Thyroid gland (tissue), 4 donors: Measurements from ENCODE around the gene COL28A1. TPM values are rescaled to one million over a fixed set of nuclear protein-coding genes. Genes with fewer than 3 reads are reported as not detected.

Source experiments
- DNase-seq, 2 donors: peaks; one replicate each; pipeline ENCODE4 v3.0.0-alpha.2; 2019
- H3K27ac ChIP-seq, 3 donors: fragments of 200-600 bp; sonication (generic); 1 replicate in 2 of 3; 2 replicates in 1 of 3; pipeline ENCODE4 v1.5.1; 2016 to 2019; ENCODE audit warnings: mild to moderate bottlenecking in 1 of 3, moderate library complexity in 1 of 3
- H3K27me3 ChIP-seq: fragments of 200-600 bp; sonication (generic); one replicate; pipeline ENCODE4 v1.5.1; 2019
- H3K36me3 ChIP-seq, 2 donors: fragments of 200-600 bp; sonication (generic); one replicate each; pipeline ENCODE4 v1.5.1; 2016 to 2019
- H3K4me1 ChIP-seq, 2 donors: fragments of 200-600 bp; sonication (generic); one replicate each; pipeline ENCODE4 v1.5.1; 2017 to 2019
- H3K4me3 ChIP-seq, 3 donors: fragments of 200-600 bp; sonication (generic); replicated peaks in 1 of 3; 1 replicate in 2 of 3; 2 replicates in 1 of 3; pipeline ENCODE4 v1.5.1; 2016; ENCODE audit warnings: mild to moderate bottlenecking in 1 of 3
- H3K9me3 ChIP-seq: fragments of 200-600 bp; sonication (generic); one replicate; pipeline ENCODE4 v1.5.1; 2017
- POLR2A ChIP-seq, 2 donors: fragments of 450-650 bp; IDR thresholded peaks; one replicate each; pipeline ENCODE4 v1.6.1; 2017; ENCODE audit warnings: antibody characterized with exemption in 2 of 2, mild to moderate bottlenecking in 2 of 2, moderate library complexity in 1 of 2
- WGBS, 2 donors: methylation state at CpG; one replicate each; pipeline ENCODE4 v1.1.5; 2017; 5-methylcytosine and 5-hydroxymethylcytosine counted together
- intact Hi-C: fragments of 100-400 bp; cut with DNase I; formaldehyde crosslinking; loops from one replicate; pipeline ENCODE4 v1.15.1; 2023
- total RNA-seq, 4 donors: library from RNA; depleted of rRNA; stranded (reverse); fragments of >200 nt; gene quantifications; one replicate each; pipeline ENCODE4 v1.2.3, GENCODE V29; 2016
- TF ChIP-seq, protein P1 (sequence below), 6 experiments: fragments of 200-600 bp in 3 of 6; fragments of 450-650 bp in 3 of 6; sonication (generic) in 3 of 6; IDR thresholded peaks; one replicate each; pipeline ENCODE4 v1.5.1; 2016 to 2019; ENCODE audit warnings: antibody characterized with exemption in 6 of 6, mild to moderate bottlenecking in 2 of 6, inconsistent platforms in 1 of 6, moderate library complexity in 1 of 6

The COL28A1 gene
- total RNA-seq, 4 donors from 2014 or later = 0.54 to 1.9 (median 0.97) TPM

GRCh38 chr7:7315851-7316250 lies 219.8 kb downstream of the COL28A1 start:
- WGBS, 2 donors = 91 to 94% methylated on average over 3 of the region's 3 CpGs
- TF ChIP-seq, protein P1, sequence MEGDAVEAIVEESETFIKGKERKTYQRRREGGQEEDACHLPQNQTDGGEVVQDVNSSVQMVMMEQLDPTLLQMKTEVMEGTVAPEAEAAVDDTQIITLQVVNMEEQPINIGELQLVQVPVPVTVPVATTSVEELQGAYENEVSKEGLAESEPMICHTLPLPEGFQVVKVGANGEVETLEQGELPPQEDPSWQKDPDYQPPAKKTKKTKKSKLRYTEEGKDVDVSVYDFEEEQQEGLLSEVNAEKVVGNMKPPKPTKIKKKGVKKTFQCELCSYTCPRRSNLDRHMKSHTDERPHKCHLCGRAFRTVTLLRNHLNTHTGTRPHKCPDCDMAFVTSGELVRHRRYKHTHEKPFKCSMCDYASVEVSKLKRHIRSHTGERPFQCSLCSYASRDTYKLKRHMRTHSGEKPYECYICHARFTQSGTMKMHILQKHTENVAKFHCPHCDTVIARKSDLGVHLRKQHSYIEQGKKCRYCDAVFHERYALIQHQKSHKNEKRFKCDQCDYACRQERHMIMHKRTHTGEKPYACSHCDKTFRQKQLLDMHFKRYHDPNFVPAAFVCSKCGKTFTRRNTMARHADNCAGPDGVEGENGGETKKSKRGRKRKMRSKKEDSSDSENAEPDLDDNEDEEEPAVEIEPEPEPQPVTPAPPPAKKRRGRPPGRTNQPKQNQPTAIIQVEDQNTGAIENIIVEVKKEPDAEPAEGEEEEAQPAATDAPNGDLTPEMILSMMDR (IDR thresholded peaks at IDR 0.05) = no peak
- no peak for TF ChIP-seq POLR2A (IDR thresholded peaks at IDR 0.05)
- intact Hi-C loops = no loop called here

GRCh38 chr7:7312323-7312722 lies 223.3 kb downstream of the COL28A1 start:
- no peaks in the 10 kb centered on the region for H3K36me3 ChIP-seq
- H3K9me3 ChIP-seq = no peaks in the 10 kb centered on the region
- TF ChIP-seq, protein P1 (IDR thresholded peaks at IDR 0.05) = no peak
- TF ChIP-seq POLR2A (IDR thresholded peaks at IDR 0.05) = no peak
- no peaks in the 10 kb centered on the region for H3K4me1 ChIP-seq
- H3K4me3 ChIP-seq = no peak overlapping the region
- intact Hi-C loops = no loop called here
- DNase-seq = no peak
- no peak overlapping the region for H3K27ac ChIP-seq
- 94 to 95% methylated on average over 2 of the region's 2 CpGs for WGBS, 2 donors
- no peaks in the 10 kb centered on the region for H3K27me3 ChIP-seq

More at GRCh38 chr7:7315851-7316250, 219.8 kb downstream of the COL28A1 start:
- H3K27me3 ChIP-seq = no peaks in the 10 kb centered on the region
- no peaks in the 10 kb centered on the region for H3K9me3 ChIP-seq
- no peaks in the 10 kb centered on the region for H3K36me3 ChIP-seq
- no peak overlapping the region for H3K4me3 ChIP-seq
- H3K27ac ChIP-seq = no peak overlapping the region
- DNase-seq = no peak
- peaks cover 1 to 3% of the 10 kb centered on the region in 2 donors for H3K4me1 ChIP-seq

DNA sequence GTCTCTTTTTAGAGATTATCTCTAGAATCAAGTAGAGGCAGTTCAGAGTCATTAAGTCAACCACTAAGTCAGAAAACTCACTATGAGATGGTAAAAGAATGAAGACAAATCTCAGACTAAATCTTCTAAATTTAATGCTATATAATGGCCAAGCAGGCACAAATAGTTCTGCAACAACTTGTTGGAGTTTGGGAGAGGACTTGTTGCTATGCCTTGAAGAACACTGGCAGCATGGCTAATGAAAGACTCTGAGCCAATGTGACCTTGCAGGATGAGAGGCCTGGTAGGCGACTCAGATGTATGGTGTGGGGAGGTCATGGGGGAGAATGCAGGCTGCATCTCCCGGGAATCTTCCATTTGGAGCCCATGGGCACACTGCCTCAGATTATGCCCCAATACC lies 224.7 kb downstream of the COL28A1 start:
- H3K36me3 ChIP-seq = no peaks in the 10 kb centered on the region
- no peak overlapping the region for H3K4me3 ChIP-seq
- H3K4me1 ChIP-seq = no peaks in the 10 kb centered on the region
- no peak for DNase-seq
- intact Hi-C loops = no loop called here
- H3K27ac ChIP-seq = no peak overlapping the region
- no peaks in the 10 kb centered on the region for H3K27me3 ChIP-seq
- WGBS, 2 donors = 90 to 97% methylated on average over 2 of the region's 2 CpGs
- H3K9me3 ChIP-seq = no peaks in the 10 kb centered on the region
- no peak for TF ChIP-seq POLR2A (IDR thresholded peaks at IDR 0.05)
- TF ChIP-seq, protein P1 (IDR thresholded peaks at IDR 0.05) = no peak

- H3K9me3 ChIP-seq = no peaks in the 10 kb centered on the region
- no peak overlapping the region for H3K27ac ChIP-seq
- TF ChIP-seq, protein P1 (IDR thresholded peaks at IDR 0.05) = no peak
- TF ChIP-seq POLR2A (IDR thresholded peaks at IDR 0.05) = no peak
- no peak overlapping the region for H3K4me3 ChIP-seq
- H3K36me3 ChIP-seq = no peaks in the 10 kb centered on the region
- 98% methylated on average over 1 of the region's 1 CpG for WGBS, 2 donors
- DNase-seq = no peak
- no peaks in the 10 kb centered on the region for H3K27me3 ChIP-seq
- H3K4me1 ChIP-seq = no peaks in the 10 kb centered on the region
- intact Hi-C loops = no loop called here
Measured at GRCh38 chr7:7309203-7309602, 226.5 kb downstream of the COL28A1 start.

Other genes starting within 250 kb of the COL28A1 start
- gene MIOS, start 31.0 kb upstream of the COL28A1 start, total RNA-seq = 10 to 100 TPM; 37.2 to 48.7 (median 42.6) TPM
- gene UMAD1, start 104.9 kb upstream of the COL28A1 start, total RNA-seq = 10 to 100 TPM; 39.4 to 46.4 (median 44.0) TPM
- 10 to 100 TPM; 21.9 to 39.1 (median 31.3) TPM for gene RPA3, start 182.7 kb upstream of the COL28A1 start, total RNA-seq